ENCODE results near the gene UBALD1.

- TF ChIP-seq CTCF (IDR thresholded peaks at IDR 0.05 in 4 of 5, conservative IDR thresholded peaks at IDR 0.05 in 1 of 5) (no peak), POLR2A (IDR thresholded peaks at IDR 0.05) (no peak)
Observed at GRCh38 chr16:4617880-4618279, 3.2 kb upstream of the UBALD1 start.
